Renal cortex interstitium (tissue), 15 donors: ENCODE data around the gene RAMAC. TPM values are rescaled to one million over a fixed set of nuclear protein-coding genes. Genes with fewer than 3 reads are reported as not detected.
"Not testable (repeated sequence)": the region's sequence is repeated elsewhere in the genome, so short reads cannot be mapped to it uniquely, and the experiment has no call there.

Experiments used
- DNase-seq, 11 donors: peaks; one replicate each; pipeline ENCODE4 v3.0.0-alpha.2; 2013; ENCODE audit warnings: low read depth in 9 of 11, low spot score in 4 of 11; ENCODE audit errors: extremely low read depth in 1 of 11
- long read RNA-seq, 16 experiments: transcript quantifications; one replicate each; lab custom pipeline, GENCODE V29; 2026
- polyA plus RNA-seq, 3 donors: library from polyadenylated mRNA; unstranded; fragments of 120-200 nt; gene quantifications; one replicate each; pipeline ENCODE4 v1.2.1, GENCODE V29; 2013; ENCODE audit not compliant: insufficient read length in 3 of 3

RAMAC gene
- 10 to 100 TPM; 39.4 to 47.9 (median 42.9) TPM for polyA plus RNA-seq
- long read RNA-seq, donor 1, transcript RAMAC-201 (4 exons, 1,568 nt), result major isoform, 27 of 50 reads
- long read RNA-seq, donor 1, partial matches to known transcripts, result 23 of 50 reads
- long read RNA-seq, donor 1, other reads (novel, unspliced or antisense), result 0 of 50 reads
- long read RNA-seq, donor 2, transcript RAMAC-201 (4 exons, 1,568 nt), result major isoform, 27 of 33 reads
- long read RNA-seq, donor 2, partial matches to known transcripts, result 0 of 33 reads
- long read RNA-seq, donor 2, other reads (novel, unspliced or antisense), result 6 of 33 reads
- long read RNA-seq, donor 3, transcript RAMAC-201 (4 exons, 1,568 nt), result major isoform, 34 of 34 reads
- long read RNA-seq, donor 3, partial matches to known transcripts, result 0 of 34 reads
- long read RNA-seq, donor 3, other reads (novel, unspliced or antisense), result 0 of 34 reads
- long read RNA-seq, donor 4, transcript RAMAC-201 (4 exons, 1,568 nt), result major isoform, 24 of 24 reads
- long read RNA-seq, donor 4, partial matches to known transcripts, result 0 of 24 reads
- long read RNA-seq, donor 4, other reads (novel, unspliced or antisense), result 0 of 24 reads
- long read RNA-seq, donor 5, result 0 reads
- long read RNA-seq, donor 6, transcript RAMAC-201 (4 exons, 1,568 nt), result major isoform, 21 of 21 reads
- long read RNA-seq, donor 6, partial matches to known transcripts, result 0 of 21 reads
- long read RNA-seq, donor 6, other reads (novel, unspliced or antisense), result 0 of 21 reads
- long read RNA-seq, donor 7, transcript RAMAC-201 (4 exons, 1,568 nt), result major isoform, 41 of 66 reads
- long read RNA-seq, donor 7, partial matches to known transcripts, result 20 of 66 reads
- long read RNA-seq, donor 7, other reads (novel, unspliced or antisense), result 5 of 66 reads
- long read RNA-seq, donor 8, result 0 reads
- long read RNA-seq, donor 9, transcript RAMAC-201 (4 exons, 1,568 nt), result major isoform, 25 of 25 reads
- long read RNA-seq, donor 9, partial matches to known transcripts, result 0 of 25 reads
- long read RNA-seq, donor 9, other reads (novel, unspliced or antisense), result 0 of 25 reads
- long read RNA-seq, donor 10, transcript RAMAC-201 (4 exons, 1,568 nt), result major isoform, 28 of 42 reads
- long read RNA-seq, donor 10, partial matches to known transcripts, result 0 of 42 reads
- long read RNA-seq, donor 10, other reads (novel, unspliced or antisense), result 14 of 42 reads
- long read RNA-seq, donor 11, transcript RAMAC-201 (4 exons, 1,568 nt), result major isoform, 23 of 23 reads
- long read RNA-seq, donor 11, partial matches to known transcripts, result 0 of 23 reads
- long read RNA-seq, donor 11, other reads (novel, unspliced or antisense), result 0 of 23 reads
- long read RNA-seq, donor 12, transcript RAMAC-201 (4 exons, 1,568 nt), result major isoform, 10 of 21 reads
- long read RNA-seq, donor 12, partial matches to known transcripts, result 0 of 21 reads
- long read RNA-seq, donor 12, other reads (novel, unspliced or antisense), result 11 of 21 reads
- long read RNA-seq, donor 13, result 0 reads
- long read RNA-seq, donor 14, transcript RAMAC-201 (4 exons, 1,568 nt), result major isoform, 26 of 26 reads
- long read RNA-seq, donor 14, partial matches to known transcripts, result 0 of 26 reads
- long read RNA-seq, donor 14, other reads (novel, unspliced or antisense), result 0 of 26 reads
- long read RNA-seq, donor 15, transcript RAMAC-201 (4 exons, 1,568 nt), result major isoform, 13 of 13 reads
- long read RNA-seq, donor 15, partial matches to known transcripts, result 0 of 13 reads
- long read RNA-seq, donor 15, other reads (novel, unspliced or antisense), result 0 of 13 reads
- long read RNA-seq, donor 16, transcript RAMAC-201 (4 exons, 1,568 nt), result major isoform, 59 of 59 reads
- long read RNA-seq, donor 16, partial matches to known transcripts, result 0 of 59 reads
- long read RNA-seq, donor 16, other reads (novel, unspliced or antisense), result 0 of 59 reads

GRCh38 chr15:82985688-82986441, at the start of gene RAMAC:
TSS of gene RAMAC (plus strand) at chr15:82986210. CDS start at chr15:82989019, 2,809 bp downstream.
- DNase-seq, result peak; percentile 93 to 97 (median 95)

GRCh38 chr15:82936966-82937711, 48.9 kb upstream of the RAMAC start:
- DNase-seq, result peak in 1 of 11 donors; percentile 15

- no peak for DNase-seq
Measured at GRCh38 chr15:82937712-82938058, 48.3 kb upstream of the RAMAC start.

GRCh38 chr15:82939678-82940077, 46.3 kb upstream of the RAMAC start:
- DNase-seq, result not testable (repeated sequence)

- DNase-seq, result no peak
Measured at GRCh38 chr15:82942691-82943090, 43.3 kb upstream of the RAMAC start.

GRCh38 chr15:82943176-82943575, 42.8 kb upstream of the RAMAC start:
- no peak for DNase-seq

- DNase-seq, result no peak
Measured at GRCh38 chr15:82944056-82944455, 42.0 kb upstream of the RAMAC start.

GRCh38 chr15:82944821-82945220, 41.2 kb upstream of the RAMAC start:
- DNase-seq, result peak in 2 of 11 donors; percentile 28 to 45

- no peak for DNase-seq
Measured at GRCh38 chr15:82945326-82945725, 40.7 kb upstream of the RAMAC start.

- DNase-seq, result no peak
Measured at GRCh38 chr15:82946155-82946701, 39.8 kb upstream of the RAMAC start.

- DNase-seq, result no peak
Measured at GRCh38 chr15:82950295-82950694, 35.7 kb upstream of the RAMAC start.

- no peak for DNase-seq
Measured at GRCh38 chr15:82950746-82951370, 35.2 kb upstream of the RAMAC start.

- no peak for DNase-seq
Measured at GRCh38 chr15:82951472-82952157, 34.4 kb upstream of the RAMAC start.

GRCh38 chr15:82952158-82953081, 33.6 kb upstream of the RAMAC start, which contains the start of gene HOMER2:
TSS of gene HOMER2 (minus strand) at chr15:82952720. CDS start at chr15:82952535, 185 bp downstream.
- peak in 1 of 11 donors; percentile 25 for DNase-seq
